ENCODE data around the gene PIP4P1.
"Not testable (repeated sequence)": the region's sequence is repeated elsewhere in the genome, so short reads cannot be mapped to it uniquely, and the experiment has no call there.

PIP4P1 gene

DNA sequence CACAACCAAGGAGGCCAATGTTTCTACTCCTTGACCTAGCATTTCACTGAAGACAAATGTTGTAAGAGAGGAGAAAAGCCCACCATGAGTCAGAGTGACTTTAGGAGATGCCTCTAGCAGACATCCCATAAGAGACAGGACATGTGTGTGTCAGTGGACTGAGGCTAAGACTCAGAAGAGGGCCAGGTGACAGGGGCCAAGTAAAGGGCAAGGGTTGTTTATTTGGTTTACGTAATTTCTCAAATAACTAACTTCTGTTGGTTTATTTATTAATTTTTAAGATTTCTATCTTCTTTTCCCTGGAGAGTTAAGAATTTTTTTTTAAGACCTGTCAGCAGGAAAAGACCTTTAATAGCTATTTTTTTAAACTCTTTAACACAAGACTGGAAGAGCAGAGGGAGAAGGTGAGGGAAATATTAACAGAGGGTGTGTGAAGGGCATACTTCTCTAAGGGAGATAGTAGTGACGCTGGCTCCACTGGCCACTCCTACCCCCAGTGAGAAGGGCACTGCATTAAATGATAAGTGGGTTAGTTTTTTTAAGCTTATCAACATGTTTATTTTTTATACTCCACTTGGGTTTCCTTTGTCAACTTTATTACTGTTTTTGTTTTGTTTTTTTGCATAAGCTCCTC lies 11.4 kb upstream of the PIP4P1 start:
- no peak for DNase-seq

- no peak for DNase-seq
Measured at GRCh38 chr14:20470603-20470901, 9.3 kb upstream of the PIP4P1 start.

DNA sequence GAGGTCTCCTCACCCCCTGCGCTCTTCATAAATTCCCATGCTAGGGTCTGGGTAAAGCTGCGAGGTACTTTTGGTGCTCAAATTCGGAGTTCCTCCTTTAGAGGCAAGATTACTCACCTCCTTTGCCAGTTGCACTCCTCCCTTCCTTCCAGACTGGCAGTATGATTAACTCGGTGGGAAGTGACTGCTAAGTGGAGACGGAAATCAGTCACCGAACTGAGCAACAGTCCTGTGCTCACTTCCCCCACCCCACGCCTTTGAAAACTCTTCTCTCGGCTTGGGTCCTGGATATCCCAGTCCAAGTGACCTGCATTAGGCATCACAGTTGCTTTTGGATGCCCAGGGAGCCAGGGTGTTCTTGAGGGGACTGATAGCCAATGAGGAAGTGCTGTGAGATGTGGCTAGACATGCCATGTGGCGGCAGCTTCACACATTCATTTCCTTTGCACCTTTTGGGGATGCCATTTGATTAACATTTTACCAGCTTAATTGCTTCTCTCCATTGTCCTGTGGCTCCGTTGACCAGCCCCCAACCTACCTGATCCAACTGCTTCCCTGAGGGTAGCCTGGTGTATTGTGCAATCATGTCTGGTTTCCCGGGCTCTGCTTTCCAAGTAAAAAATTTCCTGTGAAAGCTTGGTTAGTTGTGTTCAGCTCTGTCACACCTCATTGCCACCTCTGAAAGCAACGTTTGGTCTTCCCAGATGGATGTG lies 8.8 kb upstream of the PIP4P1 start:
- peak; percentile 48 for DNase-seq

DNA sequence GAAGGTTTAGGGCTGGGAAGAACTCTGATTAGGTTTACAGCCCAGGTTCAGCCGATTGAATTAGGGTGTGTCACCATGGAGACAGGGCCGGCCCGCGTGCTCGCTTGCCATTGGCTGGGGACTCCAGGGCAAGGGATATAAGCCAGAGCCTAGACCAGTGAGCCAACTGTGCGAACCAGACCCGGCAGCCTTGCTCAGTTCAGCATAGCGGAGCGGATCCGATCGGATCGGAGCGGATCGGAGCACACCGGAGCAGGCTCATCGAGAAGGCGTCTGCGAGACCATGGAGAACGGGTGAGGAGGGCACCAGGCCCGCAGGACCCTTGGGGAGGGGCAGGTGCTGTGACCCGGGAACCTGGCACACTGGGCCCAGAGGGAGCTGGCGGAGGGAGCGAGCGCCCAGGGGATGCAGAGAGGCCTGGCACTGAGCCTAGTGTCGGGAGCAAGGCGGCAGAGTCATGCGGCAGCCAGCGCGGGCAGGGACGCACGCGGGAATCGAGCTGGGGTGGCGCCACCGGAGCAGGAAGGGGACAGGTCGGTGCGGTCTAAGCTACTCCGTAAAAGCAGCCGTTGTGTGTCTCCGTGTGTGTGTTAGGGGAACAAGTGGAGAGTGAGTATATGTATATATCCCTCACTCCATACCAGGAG lies 8.1 kb upstream of the PIP4P1 start, which contains the start of gene PNP:
Gene PNP, plus strand, starts transcription at position 165 of the 648 bp plus-strand sequence. Its CDS starts 119 bp downstream, at position 284.
- DNase-seq = peak; percentile 36

DNA sequence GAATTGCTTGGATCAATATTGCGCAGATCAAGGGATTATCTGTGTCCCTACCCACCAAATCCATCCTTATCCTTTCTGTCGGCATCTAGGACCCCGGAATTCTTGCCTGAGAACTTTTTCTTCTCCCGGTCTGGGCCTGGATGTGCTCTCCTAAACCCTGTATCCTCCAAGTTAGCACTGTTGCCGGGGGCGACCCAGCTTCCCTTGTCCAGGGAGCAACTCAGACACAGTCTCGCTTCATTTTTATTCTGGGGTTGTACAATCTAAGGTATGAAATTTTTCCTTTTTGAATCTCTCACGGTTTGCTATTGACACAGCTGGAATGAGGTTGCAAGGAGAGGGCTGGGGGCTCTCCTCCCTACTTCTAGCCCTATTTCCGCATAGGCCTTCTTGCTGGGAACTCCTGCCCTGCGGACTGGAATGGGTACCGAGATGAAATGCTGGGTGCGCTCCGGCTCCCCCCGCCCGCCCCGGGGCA lies 7.6 kb upstream of the PIP4P1 start:
- no peak for DNase-seq

- DNase-seq = no peak
Measured at GRCh38 chr14:20460458-20461224, 593 bp downstream of the PIP4P1 start.

DNA sequence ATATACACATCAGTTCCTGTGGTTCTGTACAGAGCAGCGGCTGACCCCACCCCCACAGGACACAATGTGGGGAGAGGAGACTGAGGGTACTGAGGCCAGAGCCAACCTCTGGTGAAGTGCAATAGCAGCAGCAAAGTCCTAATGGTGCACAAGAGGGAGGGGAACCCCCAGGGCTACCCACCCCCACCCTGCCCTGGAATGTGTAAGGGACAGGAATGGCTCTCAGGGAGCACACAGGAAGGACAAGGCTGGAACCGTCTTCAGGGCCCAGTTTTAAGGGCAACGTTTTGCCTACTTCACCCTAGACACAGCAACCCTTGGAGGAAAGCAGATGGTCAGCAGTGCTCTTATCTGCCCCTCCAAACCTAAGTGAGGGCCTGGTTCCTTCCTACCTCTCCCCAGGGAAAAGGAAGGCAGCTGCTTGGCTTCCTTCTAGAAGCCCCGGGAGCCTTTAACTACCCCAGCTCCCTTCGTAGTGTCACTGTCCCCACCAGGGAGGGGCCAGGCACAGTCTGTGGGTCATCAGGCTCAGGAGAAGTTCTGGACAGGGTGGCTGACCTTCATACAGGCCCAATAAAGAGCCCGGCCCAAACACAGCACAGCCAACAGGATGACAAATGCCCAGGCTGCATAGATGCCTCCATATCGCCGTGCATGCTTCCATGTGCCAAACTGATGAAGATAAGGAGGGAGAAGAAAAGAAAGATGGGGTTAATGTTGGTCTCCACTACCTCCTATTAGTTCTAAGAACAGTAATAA lies 3.0 kb downstream of the PIP4P1 start:
- DNase-seq = no peak

DNA sequence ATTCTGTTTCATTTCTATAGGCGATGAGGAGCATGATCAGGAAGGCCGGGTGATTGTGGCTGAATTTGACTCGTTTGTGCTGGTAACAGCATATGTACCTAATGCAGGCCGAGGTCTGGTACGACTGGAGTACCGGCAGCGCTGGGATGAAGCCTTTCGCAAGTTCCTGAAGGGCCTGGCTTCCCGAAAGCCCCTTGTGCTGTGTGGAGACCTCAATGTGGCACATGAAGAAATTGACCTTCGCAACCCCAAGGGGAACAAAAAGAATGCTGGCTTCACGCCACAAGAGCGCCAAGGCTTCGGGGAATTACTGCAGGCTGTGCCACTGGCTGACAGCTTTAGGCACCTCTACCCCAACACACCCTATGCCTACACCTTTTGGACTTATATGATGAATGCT lies 4.3 kb downstream of the PIP4P1 start:
- DNase-seq = no peak

- DNase-seq = peak; percentile 76
Measured at GRCh38 chr14:20455355-20456300, 5.6 kb downstream of the PIP4P1 start.

DNA sequence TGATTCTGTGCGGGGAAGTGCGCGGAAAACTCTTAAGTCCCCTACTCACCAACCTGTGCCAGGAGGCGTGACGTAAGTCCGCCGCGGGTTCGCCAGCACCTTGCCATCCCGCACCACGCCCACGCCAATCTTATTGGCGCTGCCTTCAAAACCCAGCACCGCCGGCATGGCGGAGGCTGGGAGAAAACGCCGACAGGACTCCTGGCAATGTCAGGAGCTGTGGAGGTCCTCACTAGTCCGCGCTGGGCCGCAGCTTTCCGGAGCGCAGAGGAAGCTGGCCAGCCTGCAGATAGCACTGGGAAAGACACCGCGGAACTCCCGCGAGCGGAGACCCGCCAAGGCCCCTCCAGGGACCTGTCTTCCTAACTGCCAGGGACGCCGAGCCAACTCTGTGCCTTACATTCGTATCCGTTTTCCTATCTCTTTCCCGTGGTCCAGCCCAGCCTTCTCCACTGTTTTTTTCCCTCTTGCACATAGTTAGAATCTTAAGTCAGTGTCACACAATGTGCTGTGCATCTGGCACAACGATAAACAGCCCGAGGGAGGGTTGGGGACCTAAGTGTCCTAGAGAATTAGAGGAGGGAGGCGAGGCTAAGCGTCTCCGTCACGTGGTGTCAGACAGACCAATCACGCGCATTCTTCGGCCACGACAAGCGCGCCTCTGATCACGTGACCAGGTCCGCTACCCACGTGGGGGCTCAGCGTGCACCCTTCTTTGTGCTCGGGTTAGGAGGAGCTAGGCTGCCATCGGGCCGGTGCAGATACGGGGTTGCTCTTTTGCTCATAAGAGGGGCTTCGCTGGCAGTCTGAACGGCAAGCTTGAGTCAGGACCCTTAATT lies 6.5 kb downstream of the PIP4P1 start, which contains the start of the genes APEX1 and OSGEP:
Gene APEX1, plus strand, starts transcription at position 711 of the 839 bp plus-strand sequence. CDS start 420 bp downstream, outside the sequence.
Gene OSGEP, minus strand, starts transcription at position 297 of the 839 bp plus-strand sequence. Its CDS starts 129 bp downstream, at position 168.
- peak; percentile 89 for DNase-seq

DNA sequence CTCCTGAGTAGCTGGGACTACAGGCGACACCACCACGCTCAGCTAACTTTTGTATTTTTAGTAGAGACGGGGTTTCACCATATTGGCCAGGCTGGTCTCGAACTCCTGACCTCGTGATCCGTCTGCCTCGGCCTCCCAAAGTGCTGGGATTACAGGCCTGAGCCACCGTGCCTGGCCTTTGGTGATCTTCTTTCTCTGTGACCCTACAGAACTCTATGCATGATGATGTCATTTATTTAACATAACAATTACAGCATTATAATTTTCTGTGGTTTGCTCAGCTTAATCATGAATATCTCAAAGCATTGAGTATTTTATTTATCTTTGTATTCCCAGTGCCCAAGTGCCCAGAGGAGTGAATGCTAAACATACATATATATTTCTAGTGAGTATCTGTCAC lies 8.4 kb downstream of the PIP4P1 start:
- not testable (repeated sequence) for DNase-seq

- DNase-seq = no peak
Measured at GRCh38 chr14:20446889-20447288, 14.3 kb downstream of the PIP4P1 start.

- DNase-seq = not testable (repeated sequence)
Measured at GRCh38 chr14:20443650-20444049, 17.6 kb downstream of the PIP4P1 start.

GRCh38 chr14:20441461-20441860 lies 19.8 kb downstream of the PIP4P1 start:
- DNase-seq = no peak

- no peak for DNase-seq
Measured at GRCh38 chr14:20440882-20441281, 20.4 kb downstream of the PIP4P1 start.

- DNase-seq = no peak
Measured at GRCh38 chr14:20440465-20440864, 20.8 kb downstream of the PIP4P1 start.

- DNase-seq = no peak
Measured at GRCh38 chr14:20438664-20439063, 22.6 kb downstream of the PIP4P1 start.

GRCh38 chr14:20436363-20436755 lies 24.9 kb downstream of the PIP4P1 start:
- no peak for DNase-seq

DNA sequence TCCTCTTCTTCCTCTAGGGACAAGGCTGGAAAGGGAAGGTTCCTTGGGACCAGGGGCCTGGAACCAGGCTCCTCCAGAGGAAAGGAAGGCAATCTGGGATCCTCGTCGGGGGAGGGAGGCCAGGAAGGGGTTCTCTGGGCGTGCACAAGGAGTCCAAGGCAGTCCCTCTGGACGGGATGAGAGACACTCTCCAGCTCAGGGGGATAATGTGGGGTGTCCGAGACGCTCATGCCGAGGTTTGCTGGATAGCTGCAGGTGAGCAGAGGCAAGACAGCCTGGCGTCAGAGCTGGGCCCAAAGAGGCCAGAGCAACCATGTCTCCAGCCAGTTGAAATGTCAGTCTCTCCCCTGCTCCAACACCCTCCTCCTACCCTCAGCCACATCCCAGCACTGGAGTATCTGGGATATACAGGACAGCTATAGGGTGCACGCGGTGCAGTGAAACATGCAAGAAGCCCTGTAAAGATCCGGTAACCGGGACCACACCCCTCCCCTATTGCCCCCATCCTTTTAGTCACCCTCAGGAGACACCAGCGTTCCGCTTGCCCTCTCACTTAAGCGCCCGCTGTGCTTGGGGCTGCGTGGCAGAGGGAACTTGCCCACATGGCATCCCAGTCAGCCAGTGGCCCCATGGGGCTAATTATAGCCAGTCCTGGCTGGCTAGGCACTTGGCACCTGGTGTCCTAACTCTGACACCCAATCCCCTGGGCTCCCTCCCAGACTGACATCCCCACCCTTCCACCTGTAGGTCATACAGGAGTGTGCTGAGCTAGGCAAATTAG lies 25.5 kb downstream of the PIP4P1 start, which contains the start of gene KLHL33:
Gene KLHL33, minus strand, starts transcription at position 585 of the 781 bp plus-strand sequence. Its CDS starts 355 bp downstream, at position 230.
- DNase-seq = no peak
